ENCODE results near the gene PEBP1.

PEBP1 gene

DNA sequence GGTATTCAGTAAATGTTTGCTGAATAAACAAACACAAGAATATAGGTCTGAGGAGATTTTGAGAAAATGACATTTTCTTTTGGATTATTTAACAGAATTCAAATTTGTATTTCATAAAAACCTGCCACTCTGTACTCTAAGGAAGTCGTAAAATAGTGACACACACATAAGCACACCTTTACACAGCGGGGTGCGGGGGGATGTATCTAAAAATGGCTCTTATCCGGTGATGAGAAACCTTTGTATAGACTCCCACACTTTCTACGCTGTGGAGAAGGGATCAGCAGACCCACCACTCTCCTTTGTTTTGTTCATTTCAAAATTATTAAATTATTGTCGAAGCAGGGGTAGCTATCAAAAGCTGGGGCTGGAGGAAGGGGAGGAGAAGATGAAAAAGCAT lies 58.0 kb downstream of the PEBP1 start:
- DNase-seq (ENCODE audit: low spot score), result no peak
